ENCODE results near the gene CDKAL1. TPM values are rescaled to one million over a fixed set of nuclear protein-coding genes. Genes with fewer than 3 reads are reported as not detected.

CDKAL1 gene
- total and polyA plus RNA-seq, 2 of the 13 experiments (the other 11 are each of a cell fraction or from before 2014, with no cell fraction given): 9.5 to 27.7 TPM

DNA sequence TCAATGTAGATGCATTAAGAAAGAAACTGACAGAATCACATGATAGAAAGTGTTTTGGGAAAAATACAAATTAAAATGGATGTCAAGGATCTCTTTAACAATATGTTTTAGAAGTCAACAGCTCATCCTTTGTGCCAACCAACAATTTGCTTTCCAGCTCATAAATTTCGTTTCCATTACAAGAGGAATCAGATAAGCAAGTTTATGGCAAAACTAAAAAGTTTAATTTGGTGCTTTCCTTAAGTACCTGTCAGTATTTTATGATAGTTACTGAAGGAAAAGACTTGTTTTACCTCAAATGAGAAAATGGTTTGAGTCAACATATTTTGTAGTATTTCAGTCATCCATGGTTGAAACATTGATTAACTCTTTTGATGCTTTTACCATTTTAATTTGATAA is 130.0 kb downstream of the CDKAL1 start (continued):
- TF ChIP-seq ZHX1 (CRISPR knock-in tag; IDR thresholded peaks at IDR 0.05; ENCODE audit: low read depth) (no peak), ZNF292 (CRISPR knock-in tag; IDR thresholded peaks at IDR 0.05; ENCODE audit: borderline replicate concordance, low read depth) (no peak), ZNF556 (CRISPR knock-in tag; IDR thresholded peaks at IDR 0.05; ENCODE audit: borderline replicate concordance) (no peak), ZNF276 (CRISPR knock-in tag; IDR thresholded peaks at IDR 0.05; ENCODE audit: low read depth) (no peak), ELF1 (CRISPR knock-in tag; IDR thresholded peaks at IDR 0.05) (no peak), KAT7 (CRISPR knock-in tag; IDR thresholded peaks at IDR 0.05; ENCODE audit: borderline replicate concordance) (no peak), ZNF672 (CRISPR knock-in tag; IDR thresholded peaks at IDR 0.05) (no peak), ARID2 (CRISPR knock-in tag; IDR thresholded peaks at IDR 0.05; ENCODE audit: borderline replicate concordance) (no peak), TP53 (CRISPR knock-in tag; conservative IDR thresholded peaks at IDR 0.05) (no peak), ZNF776 (CRISPR knock-in tag; IDR thresholded peaks at IDR 0.05) (no peak), FOSL1 (CRISPR knock-in tag; IDR thresholded peaks at IDR 0.05; ENCODE audit: borderline replicate concordance) (no peak), ISL2 (CRISPR knock-in tag; IDR thresholded peaks at IDR 0.05) (no peak)
- TF ChIP-seq, protein P1, sequence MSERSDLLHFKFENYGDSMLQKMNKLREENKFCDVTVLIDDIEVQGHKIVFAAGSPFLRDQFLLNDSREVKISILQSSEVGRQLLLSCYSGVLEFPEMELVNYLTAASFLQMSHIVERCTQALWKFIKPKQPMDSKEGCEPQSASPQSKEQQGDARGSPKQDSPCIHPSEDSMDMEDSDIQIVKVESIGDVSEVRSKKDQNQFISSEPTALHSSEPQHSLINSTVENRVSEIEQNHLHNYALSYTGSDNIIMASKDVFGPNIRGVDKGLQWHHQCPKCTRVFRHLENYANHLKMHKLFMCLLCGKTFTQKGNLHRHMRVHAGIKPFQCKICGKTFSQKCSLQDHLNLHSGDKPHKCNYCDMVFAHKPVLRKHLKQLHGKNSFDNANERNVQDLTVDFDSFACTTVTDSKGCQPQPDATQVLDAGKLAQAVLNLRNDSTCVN (CRISPR knock-in tag; IDR thresholded peaks at IDR 0.05; ENCODE audit: borderline replicate concordance): no peak
